HAP-1 (cell line): ENCODE results near the gene FBN2.
A peak's percentile ranks its signal among the peaks of the same experiment; 100 is the strongest.

Experiments
- DNase-seq, 2 experiments: peaks; one replicate each; pipeline ENCODE4 v3.0.0-alpha.2; 2016 to 2020; ENCODE audit warnings: low spot score in 2 of 2
- H3K27me3 ChIP-seq: fragments of 250-450 bp; sonication (Bioruptor Pico); 2 replicates; pipeline ENCODE4 v1.5.1; 2020; ENCODE audit warnings: low read depth, mild to moderate bottlenecking, moderate library complexity
- H3K36me3 ChIP-seq: fragments of 250-450 bp; sonication (Bioruptor Pico); replicated peaks from 2 replicates; pipeline ENCODE4 v1.5.1; 2020; ENCODE audit warnings: mild to moderate bottlenecking
- H3K4me1 ChIP-seq: fragments of 250-450 bp; sonication (Bioruptor Pico); 2 replicates; pipeline ENCODE4 v1.5.1; 2020; ENCODE audit warnings: mild to moderate bottlenecking
- H3K4me3 ChIP-seq: fragments of 250-450 bp; sonication (Bioruptor Pico); 2 replicates; pipeline ENCODE4 v1.5.1; 2020; ENCODE audit warnings: mild to moderate bottlenecking, moderate library complexity
- H3K9me3 ChIP-seq: fragments of 250-450 bp; sonication (Bioruptor Pico); 2 replicates; pipeline ENCODE4 v1.5.1; 2020; ENCODE audit warnings: mild to moderate bottlenecking, moderate library complexity
- in situ Hi-C: fragments of 300-500 bp; cut with MboI; formaldehyde crosslinking; loops from 3 replicates; pipeline ENCODE4 v1.14.3; 2020; ENCODE audit warnings: low sequenced_read_pairs, inconsistent platforms, mixed read lengths

Gene FBN2

GRCh38 chr5:128546658-128547281, 8.7 kb upstream of the FBN2 start:
- DNase-seq = no peak
- H3K4me3 ChIP-seq = no peak overlapping the region
- H3K27me3 ChIP-seq = no peaks in the 10 kb centered on the region; the same call in none of the 2 replicates
- H3K4me1 ChIP-seq = no peaks in the 10 kb centered on the region
- in situ Hi-C loops = no loop called here
- H3K36me3 ChIP-seq = no peaks in the 10 kb centered on the region
- H3K9me3 ChIP-seq = no peaks in the 10 kb centered on the region

DNA sequence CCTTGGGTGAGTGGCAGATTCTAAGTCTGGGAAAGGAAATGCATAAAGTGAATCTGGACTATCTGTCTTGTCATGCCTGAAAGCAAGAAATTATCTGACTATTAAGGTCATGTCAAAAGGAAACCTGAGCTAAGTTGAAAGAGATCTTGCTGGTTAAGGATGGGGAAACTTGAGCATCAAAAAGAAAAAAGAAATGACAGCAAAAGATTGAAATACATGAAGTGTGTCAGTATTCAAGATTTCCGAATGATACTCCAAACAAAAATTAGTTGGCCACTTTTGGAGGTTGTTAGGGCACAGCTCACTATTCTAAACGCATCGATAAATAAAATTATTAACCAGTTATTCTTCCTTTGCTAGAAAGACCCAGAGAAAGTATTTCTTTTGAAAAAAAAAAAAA, 3.3 kb upstream of the FBN2 start:
- DNase-seq = no peak
- Histone ChIP-seq H3K4me1 (peaks cover 6% of the 10 kb centered on the region; the same call in 1 of the 2 replicates), H3K9me3 (no peaks in the 10 kb centered on the region), H3K4me3 (no peak overlapping the region), H3K36me3 (no peaks in the 10 kb centered on the region), H3K27me3 (no peaks in the 10 kb centered on the region; the same call in 1 of the 2 replicates)
- in situ Hi-C loops = no loop called here

GRCh38 chr5:128539038-128539429, 989 bp upstream of the FBN2 start:
- in situ Hi-C loops = no loop called here
- H3K4me1 ChIP-seq = peaks cover 22% of the 10 kb centered on the region
- no peaks in the 10 kb centered on the region for H3K9me3 ChIP-seq
- peaks cover 8% of the 10 kb centered on the region for H3K36me3 ChIP-seq
- peak overlapping the region; percentile 72 for H3K4me3 ChIP-seq
- peak in 1 of 2 experiments; percentile 3 for DNase-seq
- H3K27me3 ChIP-seq = no peaks in the 10 kb centered on the region; the same call in 1 of the 2 replicates

- H3K27me3 ChIP-seq = no peaks in the 10 kb centered on the region; the same call in 1 of the 2 replicates
- in situ Hi-C loops = no loop called here
- peaks cover 22% of the 10 kb centered on the region for H3K4me1 ChIP-seq
- DNase-seq = peak; percentile 86 to 95
- peaks cover 9% of the 10 kb centered on the region for H3K36me3 ChIP-seq
- no peaks in the 10 kb centered on the region for H3K9me3 ChIP-seq
- peak overlapping the region; percentile 72 for H3K4me3 ChIP-seq
These were observed 399 bp upstream of the FBN2 start for GRCh38 chr5:128538250-128539037.

DNA sequence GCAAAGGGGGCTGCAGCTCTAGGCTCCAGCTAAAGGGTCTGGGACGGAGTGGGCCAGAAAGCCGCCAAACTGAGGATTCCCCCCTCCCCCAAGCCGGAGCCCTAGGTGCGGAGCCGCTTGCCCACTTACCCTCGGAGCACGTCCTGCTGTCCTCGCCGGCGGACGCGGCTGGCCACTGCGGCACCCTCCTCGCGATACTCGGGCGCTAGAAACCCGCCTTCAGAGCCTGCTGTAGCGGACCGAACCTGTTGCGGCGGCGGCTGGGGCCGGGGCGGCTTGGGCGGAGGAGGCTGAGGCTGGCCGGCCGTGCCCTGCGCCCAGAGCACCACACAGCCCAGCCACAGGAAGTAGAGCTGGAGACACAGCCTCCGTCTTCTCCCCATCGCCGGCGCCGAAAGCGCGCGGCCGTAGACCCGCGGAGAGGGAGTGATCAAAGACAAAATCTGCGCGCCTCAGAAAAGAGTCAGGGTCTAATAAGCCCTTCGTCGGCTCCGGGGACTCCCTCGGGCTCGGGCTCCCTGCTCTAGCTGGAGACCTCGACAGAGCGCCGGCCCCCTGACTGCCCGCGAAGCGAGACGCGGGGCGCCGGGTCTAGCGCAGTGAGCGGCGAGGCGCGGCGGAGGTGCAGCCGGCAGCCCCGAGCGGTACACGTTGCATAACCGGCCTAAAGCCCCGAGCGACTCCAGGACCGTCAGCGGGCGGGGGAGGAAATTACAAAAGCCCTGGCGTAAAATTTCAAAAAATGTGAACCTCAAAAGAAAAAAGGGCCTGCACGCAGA, 635 bp downstream of the FBN2 start:
- H3K36me3 ChIP-seq = peaks cover 15% of the 10 kb centered on the region
- peak overlapping the region; percentile 72 for H3K4me3 ChIP-seq
- in situ Hi-C loops = no loop called here
- H3K27me3 ChIP-seq = no peaks in the 10 kb centered on the region; the same call in 1 of the 2 replicates
- peak; percentile 34 to 63 for DNase-seq
- no peaks in the 10 kb centered on the region for H3K9me3 ChIP-seq
- H3K4me1 ChIP-seq = peaks cover 22% of the 10 kb centered on the region

DNA sequence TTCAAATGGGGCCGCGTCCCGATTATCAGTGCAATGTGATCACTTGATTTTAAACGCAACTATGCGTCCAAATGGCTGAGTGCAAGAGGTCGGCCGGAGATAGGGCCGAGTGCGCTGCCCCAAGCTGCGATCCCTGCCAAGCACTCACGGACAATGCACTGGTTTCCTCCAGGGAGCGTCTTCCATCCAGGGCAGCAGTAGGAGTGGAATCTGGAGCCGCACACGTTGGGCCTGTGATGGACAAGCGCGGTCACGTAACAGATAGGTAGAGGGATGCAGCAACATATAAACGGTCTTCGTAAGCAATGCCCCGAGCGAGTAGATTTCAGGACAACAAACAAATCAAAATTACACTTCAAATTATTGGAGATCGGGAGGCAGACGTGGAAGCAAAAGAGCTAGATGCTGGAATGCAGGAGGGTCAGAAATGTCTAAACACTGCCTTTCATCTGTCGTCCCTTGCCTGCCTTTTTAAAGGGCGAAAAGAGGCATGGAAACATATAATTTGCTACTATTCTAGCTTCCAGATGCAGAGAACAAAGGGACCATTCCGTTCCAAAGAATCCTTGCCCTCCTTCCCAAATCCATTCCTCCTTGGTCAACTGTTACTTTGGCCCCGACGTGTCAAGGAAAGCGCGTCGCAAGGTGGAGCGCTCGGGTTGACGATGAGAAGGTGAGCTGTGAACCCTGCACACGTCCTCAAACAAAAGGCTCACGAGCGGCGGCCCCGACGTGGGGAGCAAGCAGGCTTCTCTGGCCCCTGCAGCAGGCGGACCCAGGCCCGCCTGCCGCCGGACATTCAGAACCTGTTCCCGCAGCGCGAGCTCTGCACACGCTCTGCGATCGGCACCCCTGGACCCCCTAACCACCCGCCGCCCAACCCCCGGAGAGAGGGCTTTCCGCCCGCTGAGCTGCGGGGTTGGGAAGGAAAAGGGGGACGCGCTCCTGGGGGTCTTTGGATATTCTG, 1.5 kb downstream of the FBN2 start:
- DNase-seq = peak; percentile 46 to 64
- no peaks in the 10 kb centered on the region for H3K9me3 ChIP-seq
- H3K27me3 ChIP-seq = no peaks in the 10 kb centered on the region
- H3K36me3 ChIP-seq = peaks cover 19% of the 10 kb centered on the region
- H3K4me1 ChIP-seq = peaks cover 22% of the 10 kb centered on the region
- H3K4me3 ChIP-seq = peak overlapping the region; percentile 72
- in situ Hi-C loops = no loop called here

- in situ Hi-C loops = no loop called here
- H3K27me3 ChIP-seq = no peaks in the 10 kb centered on the region
- no peak for DNase-seq
- H3K9me3 ChIP-seq = no peaks in the 10 kb centered on the region
- no peak overlapping the region for H3K4me3 ChIP-seq
- peaks cover 22% of the 10 kb centered on the region for H3K4me1 ChIP-seq
- H3K36me3 ChIP-seq = peaks cover 30% of the 10 kb centered on the region
These were observed 2.8 kb downstream of the FBN2 start for GRCh38 chr5:128535251-128535650.

GRCh38 chr5:128534726-128535125, 3.3 kb downstream of the FBN2 start:
- H3K36me3 ChIP-seq = peaks cover 34% of the 10 kb centered on the region
- H3K4me3 ChIP-seq = no peak overlapping the region
- H3K9me3 ChIP-seq = no peaks in the 10 kb centered on the region
- H3K4me1 ChIP-seq = peaks cover 22% of the 10 kb centered on the region
- in situ Hi-C loops = no loop called here
- no peaks in the 10 kb centered on the region for H3K27me3 ChIP-seq
- DNase-seq = peak; percentile 38 to 62

GRCh38 chr5:128532776-128533175, 5.3 kb downstream of the FBN2 start:
- DNase-seq = no peak
- no peaks in the 10 kb centered on the region for H3K27me3 ChIP-seq
- in situ Hi-C loops = no loop called here
- H3K4me1 ChIP-seq = peaks cover 19% of the 10 kb centered on the region
- no peak overlapping the region for H3K4me3 ChIP-seq
- peaks cover 46% of the 10 kb centered on the region for H3K36me3 ChIP-seq
- H3K9me3 ChIP-seq = no peaks in the 10 kb centered on the region

DNA sequence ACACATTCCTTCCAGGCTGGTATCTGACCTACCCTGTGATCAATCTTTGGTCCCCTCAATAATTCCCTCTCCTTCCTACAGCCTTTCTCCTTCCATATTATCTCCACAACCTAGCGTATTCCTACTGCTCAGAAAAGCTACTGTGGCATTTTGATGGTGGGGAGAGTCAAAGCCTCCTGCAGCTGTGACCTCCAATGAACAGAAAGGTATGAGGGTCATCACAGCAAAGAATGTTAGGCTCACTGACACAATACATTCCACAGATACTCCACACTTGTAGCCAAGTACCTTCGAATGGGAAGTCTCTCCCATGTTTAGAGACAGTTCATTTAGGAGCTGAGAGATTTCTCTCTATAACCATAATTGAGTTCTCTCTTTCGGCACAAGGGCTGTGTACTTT, 5.9 kb downstream of the FBN2 start:
- no peaks in the 10 kb centered on the region for H3K27me3 ChIP-seq
- DNase-seq = no peak
- H3K4me1 ChIP-seq = peaks cover 19% of the 10 kb centered on the region
- peaks cover 46% of the 10 kb centered on the region for H3K36me3 ChIP-seq
- no peaks in the 10 kb centered on the region for H3K9me3 ChIP-seq
- H3K4me3 ChIP-seq = no peak overlapping the region
- in situ Hi-C loops = no loop called here

- in situ Hi-C loops = no loop called here
- H3K36me3 ChIP-seq = peaks cover 48% of the 10 kb centered on the region
These were observed 9.3 kb downstream of the FBN2 start for GRCh38 chr5:128528637-128529255.

GRCh38 chr5:128528126-128528525, 9.9 kb downstream of the FBN2 start:
- Histone ChIP-seq H3K4me3 (no peak overlapping the region), H3K9me3 (no peaks in the 10 kb centered on the region), H3K4me1 (no peaks in the 10 kb centered on the region), H3K36me3 (peaks cover 43% of the 10 kb centered on the region), H3K27me3 (no peaks in the 10 kb centered on the region)
- in situ Hi-C loops = no loop called here
- no peak for DNase-seq

More at GRCh38 chr5:128528637-128529255, 9.3 kb downstream of the FBN2 start:
- H3K4me3 ChIP-seq = no peak overlapping the region
- H3K9me3 ChIP-seq = no peaks in the 10 kb centered on the region
- no peaks in the 10 kb centered on the region for H3K27me3 ChIP-seq
- no peak for DNase-seq
- H3K4me1 ChIP-seq = no peaks in the 10 kb centered on the region
